KMS-11 (cell line): Measurements from ENCODE around the gene CILP2.

Source experiments
- H2AFZ ChIP-seq: fragments of 200-600 bp; sonication (generic); 2 replicates; pipeline ENCODE4 v1.6.1; 2016; ENCODE audit warnings: antibody characterized with exemption, mixed run types, low read depth
- H3K27ac ChIP-seq: fragments of 200-600 bp; sonication (generic); 2 replicates; pipeline ENCODE4 v1.6.1; 2016; ENCODE audit warnings: mild to moderate bottlenecking, mixed run types
- H3K27me3 ChIP-seq: fragments of 200-600 bp; sonication (generic); 2 replicates; pipeline ENCODE4 v1.6.1; 2017; ENCODE audit warnings: mild to moderate bottlenecking, low read depth, mixed run types, moderate library complexity; ENCODE audit not compliant: insufficient read depth
- H3K36me3 ChIP-seq: fragments of 200-600 bp; sonication (generic); 2 replicates; pipeline ENCODE4 v1.6.1; 2017; ENCODE audit warnings: mild to moderate bottlenecking, mixed run types; ENCODE audit not compliant: insufficient read depth
- H3K4me1 ChIP-seq: fragments of 200-600 bp; sonication (generic); 2 replicates; pipeline ENCODE4 v1.6.1; 2016; ENCODE audit warnings: mild to moderate bottlenecking, low read depth, mixed run types; ENCODE audit not compliant: poor library complexity, severe bottlenecking
- H3K4me2 ChIP-seq: fragments of 200-600 bp; sonication (generic); 2 replicates; pipeline ENCODE4 v1.7.0; 2016; ENCODE audit warnings: mild to moderate bottlenecking, mixed run types
- H3K4me3 ChIP-seq: fragments of 200-600 bp; sonication (generic); IDR thresholded peaks from 2 replicates; pipeline ENCODE4 v1.6.1; 2017; ENCODE audit warnings: low read depth, low read length, mixed read lengths; ENCODE audit not compliant: insufficient read depth
- H3K79me2 ChIP-seq: fragments of 200-600 bp; sonication (generic); 2 replicates; pipeline ENCODE4 v1.6.1; 2016; ENCODE audit warnings: low read depth, mixed run types; ENCODE audit not compliant: insufficient read depth
- H3K9ac ChIP-seq: fragments of 200-600 bp; sonication (generic); 2 replicates; pipeline ENCODE4 v1.6.1; 2016; ENCODE audit warnings: mild to moderate bottlenecking, mixed run types
- H4K20me1 ChIP-seq: fragments of 200-600 bp; sonication (generic); 2 replicates; pipeline ENCODE4 v1.6.1; 2016; ENCODE audit warnings: mild to moderate bottlenecking, mixed run types; ENCODE audit not compliant: insufficient read depth
- CTCF ChIP-seq: fragments of 200-600 bp; sonication (generic); conservative IDR thresholded peaks from 2 replicates; pipeline ENCODE4 v1.6.1; 2017; ENCODE audit warnings: low read depth, mild to moderate bottlenecking, antibody characterized with exemption, low read length, moderate library complexity, mixed read lengths

CILP2 gene

GRCh38 chr19:19552798-19553197 is 14.7 kb downstream of the CILP2 start:
- Histone ChIP-seq H2AFZ (no peak overlapping the region), H3K4me2 (no peak overlapping the region), H3K27me3 (no peaks in the 10 kb centered on the region), H3K79me2 (no peaks in the 10 kb centered on the region), H3K9ac (no peak overlapping the region), H3K36me3 (no peaks in the 10 kb centered on the region), H4K20me1 (no peaks in the 10 kb centered on the region), H3K27ac (no peak overlapping the region), H3K4me1 (no peaks in the 10 kb centered on the region), H3K4me3 (no peak overlapping the region)
- no peak; the same call in 1 of the 2 replicates for TF ChIP-seq CTCF

- no peaks in the 10 kb centered on the region for H3K79me2 ChIP-seq
- H3K27me3 ChIP-seq, result no peaks in the 10 kb centered on the region
- no peak for TF ChIP-seq CTCF
- H3K36me3 ChIP-seq, result no peaks in the 10 kb centered on the region
- no peak overlapping the region for H2AFZ ChIP-seq
- H3K4me3 ChIP-seq, result no peak overlapping the region
- no peak overlapping the region for H3K27ac ChIP-seq
- H3K4me2 ChIP-seq, result no peak overlapping the region
- no peaks in the 10 kb centered on the region for H3K4me1 ChIP-seq
- no peak overlapping the region for H3K9ac ChIP-seq
- H4K20me1 ChIP-seq, result no peaks in the 10 kb centered on the region
These were observed 15.6 kb downstream of the CILP2 start for GRCh38 chr19:19553670-19554069.

- H3K9ac ChIP-seq, result no peak overlapping the region
- H2AFZ ChIP-seq, result no peak overlapping the region
- H3K4me1 ChIP-seq, result no peaks in the 10 kb centered on the region
- H3K4me3 ChIP-seq, result no peak overlapping the region
- no peaks in the 10 kb centered on the region for H3K79me2 ChIP-seq
- no peaks in the 10 kb centered on the region for H3K36me3 ChIP-seq
- no peak overlapping the region for H3K27ac ChIP-seq
- TF ChIP-seq CTCF, result peak; percentile 54
- H4K20me1 ChIP-seq, result no peaks in the 10 kb centered on the region
- H3K27me3 ChIP-seq, result no peaks in the 10 kb centered on the region
- no peak overlapping the region for H3K4me2 ChIP-seq
These were observed 16.3 kb downstream of the CILP2 start for GRCh38 chr19:19554074-19555023.

GRCh38 chr19:19558055-19558454 is 20.0 kb downstream of the CILP2 start:
- no peak overlapping the region for H3K27ac ChIP-seq
- no peaks in the 10 kb centered on the region for H3K36me3 ChIP-seq
- H3K9ac ChIP-seq, result no peak overlapping the region
- H3K4me1 ChIP-seq, result no peaks in the 10 kb centered on the region
- H3K4me2 ChIP-seq, result no peak overlapping the region
- no peaks in the 10 kb centered on the region for H3K27me3 ChIP-seq
- no peak for TF ChIP-seq CTCF
- no peaks in the 10 kb centered on the region for H3K79me2 ChIP-seq
- no peak overlapping the region for H2AFZ ChIP-seq
- no peak overlapping the region for H3K4me3 ChIP-seq
- H4K20me1 ChIP-seq, result no peaks in the 10 kb centered on the region
